Glutamatergic neuron (in vitro differentiated cells): ENCODE measurements around the gene B3GAT1. TPM values are rescaled to one million over a fixed set of nuclear protein-coding genes. Genes with fewer than 3 reads are reported as not detected.

Experiments
- DNase-seq: peaks from one replicate; pipeline ENCODE4 v3.0.0; 2022
- H3K27ac Mint-ChIP-seq: one replicate; pipeline ENCODE4 v1.8.0; 2020; ENCODE audit warnings: mild to moderate bottlenecking, mixed read lengths, inconsistent platforms; ENCODE audit not compliant: unreplicated experiment
- H3K27me3 Mint-ChIP-seq: one replicate; pipeline ENCODE4 v1.8.0; 2020; ENCODE audit warnings: mild to moderate bottlenecking, moderate library complexity, mixed read lengths, inconsistent platforms; ENCODE audit not compliant: unreplicated experiment
- H3K36me3 Mint-ChIP-seq: one replicate; pipeline ENCODE4 v1.8.0; 2020; ENCODE audit warnings: mild to moderate bottlenecking, mixed read lengths, inconsistent platforms; ENCODE audit not compliant: unreplicated experiment
- H3K4me1 Mint-ChIP-seq: one replicate; pipeline ENCODE4 v1.8.0; 2020; ENCODE audit warnings: mild to moderate bottlenecking, low read depth, mixed read lengths, inconsistent platforms; ENCODE audit not compliant: unreplicated experiment
- H3K4me3 Mint-ChIP-seq: one replicate; pipeline ENCODE4 v1.8.0; 2020; ENCODE audit warnings: mild to moderate bottlenecking, mixed read lengths, inconsistent platforms; ENCODE audit not compliant: unreplicated experiment
- H3K9me3 Mint-ChIP-seq: one replicate; pipeline ENCODE4 v1.8.0; 2020; ENCODE audit warnings: mild to moderate bottlenecking, moderate library complexity, mixed read lengths, inconsistent platforms; ENCODE audit not compliant: unreplicated experiment
- total RNA-seq: library from RNA; stranded (reverse); fragmentation: NEBNext Ultra II Directional; extraction: Animal tissue kit (Norgen Biotek cat#: 25700); gene quantifications from one replicate; pipeline ENCODE4 v1.2.1, GENCODE V29; 2021; ENCODE audit not compliant: unreplicated experiment
- TF ChIP-seq, protein P1 (sequence below): fragments of 200-600 bp; sonication (generic); IDR thresholded peaks from one replicate; pipeline ENCODE4 v1.5.0; 2021; ENCODE audit not compliant: partially characterized antibody, unreplicated experiment

The B3GAT1 gene
- total RNA-seq, 1 donor from 2014 or later, result 240 TPM

- Mint-ChIP-seq H3K9me3 (peaks cover 2% of the 10 kb centered on the region), H3K4me1 (peaks cover 14% of the 10 kb centered on the region), H3K36me3 (no peaks in the 10 kb centered on the region), H3K4me3 (no peak overlapping the region), H3K27me3 (peaks cover 10% of the 10 kb centered on the region), H3K27ac (no peak overlapping the region)
- no peak for DNase-seq
- TF ChIP-seq, protein P1, sequence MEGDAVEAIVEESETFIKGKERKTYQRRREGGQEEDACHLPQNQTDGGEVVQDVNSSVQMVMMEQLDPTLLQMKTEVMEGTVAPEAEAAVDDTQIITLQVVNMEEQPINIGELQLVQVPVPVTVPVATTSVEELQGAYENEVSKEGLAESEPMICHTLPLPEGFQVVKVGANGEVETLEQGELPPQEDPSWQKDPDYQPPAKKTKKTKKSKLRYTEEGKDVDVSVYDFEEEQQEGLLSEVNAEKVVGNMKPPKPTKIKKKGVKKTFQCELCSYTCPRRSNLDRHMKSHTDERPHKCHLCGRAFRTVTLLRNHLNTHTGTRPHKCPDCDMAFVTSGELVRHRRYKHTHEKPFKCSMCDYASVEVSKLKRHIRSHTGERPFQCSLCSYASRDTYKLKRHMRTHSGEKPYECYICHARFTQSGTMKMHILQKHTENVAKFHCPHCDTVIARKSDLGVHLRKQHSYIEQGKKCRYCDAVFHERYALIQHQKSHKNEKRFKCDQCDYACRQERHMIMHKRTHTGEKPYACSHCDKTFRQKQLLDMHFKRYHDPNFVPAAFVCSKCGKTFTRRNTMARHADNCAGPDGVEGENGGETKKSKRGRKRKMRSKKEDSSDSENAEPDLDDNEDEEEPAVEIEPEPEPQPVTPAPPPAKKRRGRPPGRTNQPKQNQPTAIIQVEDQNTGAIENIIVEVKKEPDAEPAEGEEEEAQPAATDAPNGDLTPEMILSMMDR, result no peak
These were observed 75.0 kb downstream of the B3GAT1 start for GRCh38 chr11:134337051-134337450.

DNA sequence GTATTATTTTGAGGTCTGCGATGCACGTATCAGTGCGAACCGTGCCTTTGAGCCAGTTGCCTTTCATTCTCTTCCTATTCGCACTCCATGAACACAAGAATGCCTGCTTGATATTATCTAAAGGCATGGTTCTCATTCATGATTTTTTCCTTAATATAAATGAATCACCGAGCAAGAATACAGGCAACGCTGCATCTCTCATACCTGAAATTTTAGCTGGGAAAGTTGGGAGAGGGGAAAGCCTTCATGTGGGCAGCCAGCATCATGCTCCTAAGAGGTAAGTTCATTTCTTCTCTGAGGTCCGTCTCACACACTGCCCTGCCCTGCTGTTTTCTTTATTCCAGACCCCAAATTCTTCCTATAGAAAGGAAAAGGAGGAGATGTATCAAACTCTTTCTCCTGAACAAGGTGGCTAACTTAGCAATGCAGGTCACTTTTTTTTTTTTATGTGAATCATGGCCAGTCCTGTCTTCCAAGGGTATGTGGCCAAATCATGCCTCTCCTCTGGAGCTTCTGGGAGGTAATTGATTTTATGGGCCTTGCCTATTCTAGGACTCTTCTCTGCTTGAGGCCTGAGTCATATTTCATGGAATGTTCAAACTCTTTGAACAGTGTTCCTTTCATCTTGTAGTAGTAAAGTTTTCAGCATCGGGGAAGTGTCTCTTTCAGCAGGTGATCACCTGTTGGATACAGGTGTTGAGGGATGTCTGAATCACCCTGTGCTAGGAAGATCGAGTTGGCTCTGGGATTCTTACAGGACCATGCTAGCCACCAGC, 77.1 kb downstream of the B3GAT1 start:
- Mint-ChIP-seq H3K27me3 (peaks cover 12% of the 10 kb centered on the region), H3K27ac (no peak overlapping the region), H3K36me3 (peaks cover 6% of the 10 kb centered on the region), H3K4me1 (peaks cover 11% of the 10 kb centered on the region), H3K4me3 (no peak overlapping the region), H3K9me3 (peaks cover 2% of the 10 kb centered on the region)
- no peak for DNase-seq
- TF ChIP-seq, protein P1, result no peak

GRCh38 chr11:134333946-134334345, 78.1 kb downstream of the B3GAT1 start:
- peaks cover 2% of the 10 kb centered on the region for H3K9me3 Mint-ChIP-seq
- H3K4me3 Mint-ChIP-seq, result no peak overlapping the region
- H3K36me3 Mint-ChIP-seq, result peaks cover 6% of the 10 kb centered on the region
- no peak overlapping the region for H3K27ac Mint-ChIP-seq
- TF ChIP-seq, protein P1, result no peak
- no peak for DNase-seq
- H3K27me3 Mint-ChIP-seq, result peaks cover 12% of the 10 kb centered on the region
- H3K4me1 Mint-ChIP-seq, result peaks cover 11% of the 10 kb centered on the region

GRCh38 chr11:134333312-134333711, 78.7 kb downstream of the B3GAT1 start:
- Mint-ChIP-seq H3K27me3 (peaks cover 12% of the 10 kb centered on the region), H3K4me3 (no peak overlapping the region), H3K27ac (no peak overlapping the region), H3K36me3 (peaks cover 6% of the 10 kb centered on the region), H3K4me1 (peaks cover 11% of the 10 kb centered on the region), H3K9me3 (peaks cover 2% of the 10 kb centered on the region)
- TF ChIP-seq, protein P1, result no peak
- no peak for DNase-seq

GRCh38 chr11:134332782-134333181, 79.3 kb downstream of the B3GAT1 start:
- peaks cover 12% of the 10 kb centered on the region for H3K27me3 Mint-ChIP-seq
- peaks cover 11% of the 10 kb centered on the region for H3K4me1 Mint-ChIP-seq
- peaks cover 2% of the 10 kb centered on the region for H3K9me3 Mint-ChIP-seq
- H3K36me3 Mint-ChIP-seq, result peaks cover 6% of the 10 kb centered on the region
- H3K27ac Mint-ChIP-seq, result no peak overlapping the region
- TF ChIP-seq, protein P1, result no peak
- H3K4me3 Mint-ChIP-seq, result peak overlapping the region; percentile 80
- DNase-seq, result no peak
